ENCODE results near the gene VMO1. TPM values are rescaled to one million over a fixed set of nuclear protein-coding genes. Genes with fewer than 3 reads are reported as not detected.

Gene VMO1
- total RNA-seq, 2 experiments from 2014 or later = 0.30 TPM

- DNase-seq = no peak
- no peak for ATAC-seq
- Mint-ChIP-seq H3K36me3 (ENCODE audit: low read depth) (no peaks in the 10 kb centered on the region), H3K27me3 (peaks cover 27% of the 10 kb centered on the region), H3K9me3 (ENCODE audit: low read depth) (no peaks in the 10 kb centered on the region), H3K4me1 (peaks cover 28% of the 10 kb centered on the region), H3K4me3 (peak overlapping the region; percentile 70), H3K27ac (no peak overlapping the region)
- CTCF ChIA-PET = interaction anchor here (0.6 to 1.3 kb wide), 2 partner anchors 46 to 615 kb away, joined by 4 read pairs; partner anchors contain the start of gene VMO1
- POLR2A ChIA-PET = no interaction called here
- intact Hi-C loops (cut with DNase I, micrococcal nuclease) = no loop called here
Observed at GRCh38 chr17:4740584-4740983, 45.6 kb downstream of the VMO1 start.

DNA sequence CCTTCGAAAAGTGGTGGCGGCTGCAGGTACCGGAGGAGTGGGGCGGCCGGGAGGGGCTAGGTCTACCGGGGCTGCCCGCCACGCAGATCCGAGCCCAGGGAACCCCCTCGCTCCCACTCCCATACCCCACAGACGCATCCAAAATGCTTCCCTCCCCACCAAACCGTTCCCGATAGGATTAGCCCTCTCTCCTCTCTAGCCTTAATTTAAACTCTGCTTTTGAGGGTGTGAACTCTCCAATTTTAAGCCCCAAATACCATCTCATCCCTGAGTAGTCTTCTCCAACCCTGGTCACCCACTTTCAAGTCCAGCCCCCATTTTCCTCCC is 46.2 kb downstream of the VMO1 start:
- ATAC-seq (no peak), DNase-seq (no peak)
- intact Hi-C loops (cut with DNase I, micrococcal nuclease) = no loop called here
- Mint-ChIP-seq H3K9me3 (ENCODE audit: low read depth) (no peaks in the 10 kb centered on the region), H3K4me1 (peaks cover 25% of the 10 kb centered on the region), H3K4me3 (peak overlapping the region; percentile 70), H3K27ac (peak overlapping the region; percentile 3), H3K27me3 (peaks cover 24% of the 10 kb centered on the region), H3K36me3 (ENCODE audit: low read depth) (no peaks in the 10 kb centered on the region)
- CTCF ChIA-PET = interaction anchor here (1.0 to 1.3 kb wide), 2 partner anchors 46 to 51 kb away, joined by 4 to 5 read pairs; partner anchors contain the start of gene VMO1
- POLR2A ChIA-PET = no interaction called here

DNA sequence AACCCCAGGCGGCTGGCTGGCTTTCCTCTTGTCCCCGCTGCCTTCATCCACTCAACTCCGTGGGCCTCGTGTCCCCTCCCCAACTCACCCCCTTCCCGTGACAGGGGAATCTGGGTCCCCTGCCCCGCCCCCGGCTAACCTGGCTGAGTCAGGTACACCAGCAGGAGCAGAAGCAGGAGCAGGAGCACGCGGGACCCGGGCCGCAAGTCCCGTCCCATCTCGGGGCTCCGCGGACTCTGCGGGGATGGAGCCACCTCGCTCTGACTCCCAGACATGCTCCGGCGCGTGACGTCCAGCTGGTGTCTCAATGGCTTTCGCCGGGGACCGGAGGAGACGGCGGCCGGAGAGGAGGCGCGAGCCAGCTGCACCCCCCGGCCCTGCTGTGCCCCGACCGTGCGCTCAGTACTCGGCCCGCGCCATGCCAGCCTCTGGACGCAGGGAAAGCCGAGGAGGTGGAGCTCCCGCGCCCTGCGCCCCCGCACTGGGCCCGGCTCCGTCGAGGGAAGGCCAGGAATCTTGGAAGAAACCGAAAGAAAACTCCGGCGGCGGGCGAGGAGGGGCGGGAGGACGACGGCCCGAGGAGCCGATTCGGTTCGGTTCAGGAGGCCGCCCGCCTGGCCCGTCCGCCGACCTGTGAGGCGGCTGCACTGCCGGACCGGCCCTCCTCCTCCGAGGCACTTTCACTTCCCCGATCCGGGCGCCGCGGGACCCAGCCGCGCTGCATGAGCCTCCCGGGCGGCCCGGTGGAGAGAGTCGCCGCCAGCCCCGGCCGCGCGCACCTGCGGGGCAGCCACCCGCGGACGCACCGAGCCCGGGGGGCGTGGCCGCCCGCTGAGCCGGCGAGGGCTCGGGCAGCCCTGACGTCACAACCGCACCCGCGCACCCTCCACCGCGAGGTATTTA is 46.8 kb downstream of the VMO1 start, which contains the start of the genes CXCL16 and ZMYND15:
TSS of gene CXCL16 (minus strand) at position 807 of the 903 bp plus-strand sequence. CDS start at position 218, 589 bp downstream.
TSS of gene ZMYND15 (plus strand) at position 712 of the 903 bp plus-strand sequence. CDS start 716 bp downstream, outside the sequence.
- peak within 1 kb of the TSS; percentile 70 for H3K4me3 Mint-ChIP-seq
- H3K4me1 Mint-ChIP-seq = peaks cover 25% of the 10 kb centered on the region
- peak; percentile 47 for ATAC-seq
- peaks cover 21% of the 10 kb centered on the region for H3K27me3 Mint-ChIP-seq
- ChIA-PET CTCF (interaction anchor here (1.0 to 1.1 kb wide), 2 partner anchors 51 to 162 kb away, joined by 3 to 5 read pairs; no protein-coding TSS in a partner anchor), POLR2A (no interaction called here)
- peak within 1 kb of the TSS; percentile 37 for H3K27ac Mint-ChIP-seq
- intact Hi-C loops (cut with DNase I, micrococcal nuclease) = loop anchor here in 1 of 2 experiments (1.0 to 10.0 kb wide), 3 partner anchors 8 to 745 kb away; partner anchors contain the start of genes DERL2, MED11, MINK1 and MIS12
- H3K36me3 Mint-ChIP-seq (ENCODE audit: low read depth) = no peaks in the 10 kb centered on the region
- peak; percentile 67 for DNase-seq
- H3K9me3 Mint-ChIP-seq (ENCODE audit: low read depth) = no peaks in the 10 kb centered on the region

DNA sequence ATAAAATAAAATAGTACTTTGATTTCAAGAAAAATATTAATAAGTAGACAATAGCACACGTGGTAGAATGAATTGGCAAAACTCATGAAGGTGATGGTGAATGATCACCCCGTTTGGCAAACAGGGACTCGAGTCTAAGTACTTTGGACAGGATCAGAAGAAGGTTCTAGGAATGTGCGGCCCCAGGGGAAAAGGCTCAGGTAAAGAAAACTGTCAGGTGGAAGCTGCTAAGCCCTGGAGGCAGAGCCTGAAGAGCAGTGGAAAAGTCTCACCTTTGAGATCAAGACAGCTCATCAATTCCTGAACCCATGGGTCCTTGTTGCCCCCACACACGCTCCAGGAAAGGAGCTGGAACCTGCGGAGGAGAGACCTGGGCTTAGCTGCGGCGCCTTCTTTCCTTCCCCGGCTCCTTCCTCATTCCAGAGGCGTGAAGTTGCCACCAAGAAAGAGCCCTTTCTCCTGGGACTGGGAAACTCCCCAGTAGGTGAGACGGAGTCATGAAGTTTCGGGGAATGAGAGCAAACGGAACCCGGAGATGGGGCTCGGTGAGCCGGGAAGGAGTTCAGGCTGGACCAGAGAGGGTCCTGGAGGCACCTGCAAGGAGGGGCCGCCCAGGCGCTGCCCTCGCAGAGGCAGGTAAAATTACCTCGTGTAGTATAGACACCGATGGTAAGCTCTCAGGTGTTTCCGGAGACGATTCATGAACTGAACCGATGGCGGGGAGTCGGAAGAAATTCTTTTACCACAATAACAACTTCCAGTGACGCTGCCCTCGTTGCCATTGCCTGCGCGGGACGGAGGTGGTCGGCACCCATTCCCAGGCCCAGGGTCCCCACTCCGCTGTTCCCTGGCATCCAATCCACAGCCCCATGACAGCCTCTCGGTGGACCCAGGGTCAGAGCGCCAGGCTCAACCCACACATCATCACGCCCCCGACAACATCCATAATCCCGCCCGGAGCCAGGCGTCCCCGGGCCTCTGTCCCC is 47.7 kb downstream of the VMO1 start:
- H3K4me3 Mint-ChIP-seq = peak overlapping the region; percentile 70
- no peak for DNase-seq
- CTCF ChIA-PET = interaction anchor here (1.0 to 1.1 kb wide), 3 partner anchors 52 to 163 kb away, joined by 3 to 5 read pairs (median 4); no protein-coding TSS in a partner anchor
- H3K27ac Mint-ChIP-seq = peak overlapping the region; percentile 37
- intact Hi-C loops (cut with DNase I, micrococcal nuclease) = loop anchor here in 1 of 2 experiments (1.0 to 10.0 kb wide), 3 partner anchors 7 to 746 kb away; partner anchors contain the start of genes DERL2, MED11, MINK1 and MIS12
- no peaks in the 10 kb centered on the region for H3K9me3 Mint-ChIP-seq (ENCODE audit: low read depth)
- peaks cover 18% of the 10 kb centered on the region for H3K27me3 Mint-ChIP-seq
- H3K36me3 Mint-ChIP-seq (ENCODE audit: low read depth) = peaks cover 2% of the 10 kb centered on the region
- peaks cover 27% of the 10 kb centered on the region for H3K4me1 Mint-ChIP-seq
- ATAC-seq = no peak
- POLR2A ChIA-PET = no interaction called here

- Mint-ChIP-seq H3K4me3 (no peak overlapping the region), H3K27ac (no peak overlapping the region), H3K9me3 (ENCODE audit: low read depth) (no peaks in the 10 kb centered on the region), H3K4me1 (peaks cover 38% of the 10 kb centered on the region), H3K27me3 (peaks cover 18% of the 10 kb centered on the region), H3K36me3 (ENCODE audit: low read depth) (peaks cover 7% of the 10 kb centered on the region)
- DNase-seq = no peak
- intact Hi-C loops (cut with DNase I, micrococcal nuclease) = loop anchor here in 1 of 2 experiments (10.0 kb wide), 1 partner anchor 749 kb away; the partner anchor contains the start of genes DERL2 and MIS12
- no peak for ATAC-seq
- ChIA-PET POLR2A (interaction anchor here (0.5 to 1.0 kb wide), 2 partner anchors 27 to 28 kb away, joined by 3 read pairs; no protein-coding TSS in a partner anchor), CTCF (interaction anchor here (0.7 to 1.4 kb wide), 5 partner anchors 54 to 573 kb away, joined by 3 read pairs; no protein-coding TSS in a partner anchor)
Observed at GRCh38 chr17:4735876-4736651, 50.1 kb downstream of the VMO1 start.

Other genes starting within 250 kb of the VMO1 start
- gene MYBBP1A, start 231.0 kb downstream of the VMO1 start, total RNA-seq = 100 to 1,000 TPM in 1 of 2 experiments, 10 to 100 TPM in 1; 97.7 to 144 TPM
- not detected for gene GGT6, start 225.8 kb downstream of the VMO1 start, total RNA-seq
- gene SMTNL2, start 201.8 kb downstream of the VMO1 start, total RNA-seq = not detected
- gene ALOX15, start 144.7 kb downstream of the VMO1 start, total RNA-seq = not detected
- 100 to 1,000 TPM in 1 of 2 experiments, 10 to 100 TPM in 1; 94.1 to 102 TPM for gene PELP1, start 82.2 kb downstream of the VMO1 start, total RNA-seq
- gene ARRB2, start 75.7 kb downstream of the VMO1 start, total RNA-seq = 100 to 1,000 TPM; 168 to 175 TPM
- 10 to 100 TPM; 16.7 to 22.9 TPM for gene MED11, start 54.9 kb downstream of the VMO1 start, total RNA-seq
- gene ZMYND15, start 46.5 kb downstream of the VMO1 start, total RNA-seq = under 1 TPM; 0.09 to 0.11 TPM
- gene CXCL16, start 46.4 kb downstream of the VMO1 start, total RNA-seq = 1 to 10 TPM; 1.7 to 2.5 TPM
- not detected for gene TM4SF5, start 14.5 kb downstream of the VMO1 start, total RNA-seq
- gene GLTPD2, start 2.6 kb upstream of the VMO1 start, total RNA-seq = not detected
- gene PSMB6, start 9.8 kb upstream of the VMO1 start, total RNA-seq = 100 to 1,000 TPM; 111 to 155 TPM
- 10 to 100 TPM; 12.3 to 14.1 TPM for gene PLD2, start 20.8 kb upstream of the VMO1 start, total RNA-seq
- 10 to 100 TPM; 48.2 to 57.7 TPM for gene MINK1, start 47.0 kb upstream of the VMO1 start, total RNA-seq
- 1 to 10 TPM; 2.6 to 2.8 TPM for gene C17orf107, start 113.2 kb upstream of the VMO1 start, total RNA-seq
- gene CHRNE, start 116.7 kb upstream of the VMO1 start, total RNA-seq = under 1 TPM; 0.59 to 0.84 TPM
- gene GP1BA, start 145.9 kb upstream of the VMO1 start, total RNA-seq = not detected
- gene SLC25A11, start 153.7 kb upstream of the VMO1 start, total RNA-seq = 10 to 100 TPM; 74.2 to 77.9 TPM
- 100 to 1,000 TPM; 147 to 189 TPM for gene RNF167, start 153.9 kb upstream of the VMO1 start, total RNA-seq
- 1,000 to 10,000 TPM; 1,809 to 1,911 TPM for gene PFN1, start 162.2 kb upstream of the VMO1 start, total RNA-seq
- 10 to 100 TPM; 32.0 to 32.9 TPM for gene ENO3, start 164.8 kb upstream of the VMO1 start, total RNA-seq
- gene SPAG7, start 181.5 kb upstream of the VMO1 start, total RNA-seq = 10 to 100 TPM; 61.4 to 69.4 TPM
- 100 to 1,000 TPM in 1 of 2 experiments, 10 to 100 TPM in 1; 98.2 to 124 TPM for gene CAMTA2, start 201.3 kb upstream of the VMO1 start, total RNA-seq
- gene INCA1, start 211.2 kb upstream of the VMO1 start, total RNA-seq = under 1 TPM; 0.18 to 0.28 TPM
- 10 to 100 TPM; 32.6 to 43.0 TPM for gene KIF1C, start 211.6 kb upstream of the VMO1 start, total RNA-seq
- gene SLC52A1, start 249.1 kb upstream of the VMO1 start, total RNA-seq = under 1 TPM; 0.16 to 0.26 TPM